Esophagus muscularis mucosa (tissue), 4 donors: ENCODE results near the gene SELENOF.

Experiments used
- EP300 ChIP-seq: sonication (generic); formaldehyde crosslinking; IDR thresholded peaks from one replicate; pipeline ENCODE4 v1.6.1; 2017; ENCODE audit warnings: antibody characterized with exemption
- POLR2A ChIP-seq: fragments of 450-650 bp; IDR thresholded peaks from one replicate; pipeline ENCODE4 v1.6.1; 2017; ENCODE audit warnings: antibody characterized with exemption, moderate library complexity, mild to moderate bottlenecking, low read depth
- POLR2AphosphoS5 ChIP-seq, 2 donors: sonication (generic); formaldehyde crosslinking; IDR thresholded peaks; one replicate each; pipeline ENCODE4 v1.6.1; 2017; ENCODE audit warnings: antibody characterized with exemption in 2 of 2
- TF ChIP-seq, protein P1 (sequence below), 3 experiments: fragments of 200-600 bp in 2 of 3; fragments of 450-650 bp in 1 of 3; sonication (generic) in 2 of 3; IDR thresholded peaks; one replicate each; pipeline ENCODE4 v1.5.1; 2017 to 2019; ENCODE audit warnings: antibody characterized with exemption in 3 of 3, mild to moderate bottlenecking in 2 of 3, moderate library complexity in 1 of 3

DNA sequence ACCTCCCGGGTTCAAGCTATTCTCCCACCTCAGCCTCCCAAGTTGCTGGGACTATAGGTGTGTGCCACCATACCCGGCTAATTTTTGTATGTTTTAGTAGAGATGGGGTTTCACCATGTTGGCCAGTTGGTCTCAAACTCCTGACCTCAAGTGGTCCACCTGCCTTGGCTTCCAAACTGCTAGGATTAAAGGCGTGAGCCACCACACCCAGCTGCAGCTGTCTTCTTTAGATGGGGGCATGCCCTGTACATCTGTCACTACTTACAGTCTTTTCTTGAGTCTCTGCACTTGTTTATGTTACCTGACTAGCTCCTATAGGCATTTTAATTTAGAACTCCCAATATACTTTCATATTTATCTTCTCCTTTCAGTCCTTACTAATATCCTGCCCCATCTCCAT is 64.2 kb downstream of the SELENOF start:
- TF ChIP-seq, protein P1, sequence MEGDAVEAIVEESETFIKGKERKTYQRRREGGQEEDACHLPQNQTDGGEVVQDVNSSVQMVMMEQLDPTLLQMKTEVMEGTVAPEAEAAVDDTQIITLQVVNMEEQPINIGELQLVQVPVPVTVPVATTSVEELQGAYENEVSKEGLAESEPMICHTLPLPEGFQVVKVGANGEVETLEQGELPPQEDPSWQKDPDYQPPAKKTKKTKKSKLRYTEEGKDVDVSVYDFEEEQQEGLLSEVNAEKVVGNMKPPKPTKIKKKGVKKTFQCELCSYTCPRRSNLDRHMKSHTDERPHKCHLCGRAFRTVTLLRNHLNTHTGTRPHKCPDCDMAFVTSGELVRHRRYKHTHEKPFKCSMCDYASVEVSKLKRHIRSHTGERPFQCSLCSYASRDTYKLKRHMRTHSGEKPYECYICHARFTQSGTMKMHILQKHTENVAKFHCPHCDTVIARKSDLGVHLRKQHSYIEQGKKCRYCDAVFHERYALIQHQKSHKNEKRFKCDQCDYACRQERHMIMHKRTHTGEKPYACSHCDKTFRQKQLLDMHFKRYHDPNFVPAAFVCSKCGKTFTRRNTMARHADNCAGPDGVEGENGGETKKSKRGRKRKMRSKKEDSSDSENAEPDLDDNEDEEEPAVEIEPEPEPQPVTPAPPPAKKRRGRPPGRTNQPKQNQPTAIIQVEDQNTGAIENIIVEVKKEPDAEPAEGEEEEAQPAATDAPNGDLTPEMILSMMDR (IDR thresholded peaks at IDR 0.05), result no peak
- TF ChIP-seq EP300 (no peak), POLR2A (no peak), POLR2AphosphoS5 (IDR thresholded peaks at IDR 0.05) (no peak)
